GM20000 (cell line): ENCODE measurements around the gene TFAP2B.

Experiments
- DNase-seq: peaks from one replicate; pipeline ENCODE4 v3.0.0; 2012; ENCODE audit warnings: low spot score
- TF ChIP-seq, protein P1 (sequence below): IDR thresholded peaks from 2 replicates; pipeline ENCODE4 v1.5.1; 2012; ENCODE audit warnings: mild to moderate bottlenecking, control low read depth; ENCODE audit errors: extremely low read depth, missing control alignments

The TFAP2B gene

DNA sequence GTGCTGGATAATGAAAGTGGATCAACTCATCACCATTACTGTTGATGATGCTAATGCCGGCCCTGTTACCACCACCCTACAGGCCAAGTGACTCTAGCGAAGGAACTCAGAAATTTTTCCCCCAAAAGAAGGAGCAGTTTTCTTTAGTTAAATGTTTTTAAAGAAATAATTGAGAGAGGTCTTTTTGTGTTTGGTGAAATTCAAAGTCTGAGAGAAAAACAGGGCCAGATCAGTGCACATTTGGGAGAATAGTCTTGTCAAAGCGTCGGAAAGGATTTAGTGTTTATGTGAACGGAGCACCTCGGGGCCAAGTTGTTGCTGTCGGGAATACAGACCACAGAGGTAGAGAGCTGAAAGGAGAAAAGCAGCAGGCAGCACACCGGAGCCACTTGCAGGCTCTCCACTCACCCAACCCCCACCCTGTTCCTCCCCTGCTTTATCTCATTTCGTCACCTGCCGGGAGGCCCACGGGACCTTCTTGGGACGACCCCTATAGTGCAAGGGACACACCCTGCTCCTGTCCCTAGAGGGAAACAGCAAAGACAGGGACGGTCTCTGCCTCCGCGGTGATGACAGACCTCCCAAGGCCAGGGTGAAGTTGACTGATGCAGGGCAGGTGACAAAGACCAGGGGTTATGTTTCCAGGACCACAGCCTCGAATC lies 6.8 kb downstream of the TFAP2B start:
- TF ChIP-seq, protein P1, sequence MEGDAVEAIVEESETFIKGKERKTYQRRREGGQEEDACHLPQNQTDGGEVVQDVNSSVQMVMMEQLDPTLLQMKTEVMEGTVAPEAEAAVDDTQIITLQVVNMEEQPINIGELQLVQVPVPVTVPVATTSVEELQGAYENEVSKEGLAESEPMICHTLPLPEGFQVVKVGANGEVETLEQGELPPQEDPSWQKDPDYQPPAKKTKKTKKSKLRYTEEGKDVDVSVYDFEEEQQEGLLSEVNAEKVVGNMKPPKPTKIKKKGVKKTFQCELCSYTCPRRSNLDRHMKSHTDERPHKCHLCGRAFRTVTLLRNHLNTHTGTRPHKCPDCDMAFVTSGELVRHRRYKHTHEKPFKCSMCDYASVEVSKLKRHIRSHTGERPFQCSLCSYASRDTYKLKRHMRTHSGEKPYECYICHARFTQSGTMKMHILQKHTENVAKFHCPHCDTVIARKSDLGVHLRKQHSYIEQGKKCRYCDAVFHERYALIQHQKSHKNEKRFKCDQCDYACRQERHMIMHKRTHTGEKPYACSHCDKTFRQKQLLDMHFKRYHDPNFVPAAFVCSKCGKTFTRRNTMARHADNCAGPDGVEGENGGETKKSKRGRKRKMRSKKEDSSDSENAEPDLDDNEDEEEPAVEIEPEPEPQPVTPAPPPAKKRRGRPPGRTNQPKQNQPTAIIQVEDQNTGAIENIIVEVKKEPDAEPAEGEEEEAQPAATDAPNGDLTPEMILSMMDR = no peak
- no peak for DNase-seq

DNA sequence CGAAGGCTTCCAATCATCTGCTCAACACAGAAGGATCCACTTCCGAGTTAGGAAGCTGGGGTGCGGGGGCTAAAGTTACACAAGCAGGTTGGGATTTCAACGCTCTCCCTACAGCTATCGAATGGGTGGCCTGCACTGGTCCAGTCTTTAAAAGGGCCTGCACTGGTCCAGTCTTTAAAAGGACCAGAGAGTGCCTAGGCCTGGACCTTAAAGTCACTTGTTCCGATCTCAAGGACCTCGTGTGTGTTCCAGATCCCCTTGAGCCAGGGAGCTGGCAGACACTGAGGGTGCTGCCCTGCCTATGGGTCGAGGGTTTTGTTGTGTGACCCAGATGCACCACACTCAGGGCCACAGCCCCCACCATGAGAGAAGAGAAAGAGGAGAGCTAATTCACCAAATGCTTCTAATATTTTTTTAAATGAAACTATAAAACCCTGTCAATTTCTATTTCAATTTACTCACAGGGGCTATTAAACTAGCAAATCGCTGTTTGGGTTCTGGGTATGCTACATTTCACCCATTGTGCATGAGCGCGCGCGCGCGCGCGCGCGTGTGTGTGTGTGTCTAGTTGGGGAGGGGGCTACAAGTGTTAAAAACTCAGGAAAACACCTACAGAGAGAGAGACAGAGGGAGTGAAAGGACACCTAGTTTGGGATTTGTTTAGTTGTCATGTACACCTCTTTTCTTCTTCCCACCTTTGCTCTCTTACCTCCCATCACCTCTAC lies 7.5 kb downstream of the TFAP2B start:
- TF ChIP-seq, protein P1 = no peak
- DNase-seq = no peak

DNA sequence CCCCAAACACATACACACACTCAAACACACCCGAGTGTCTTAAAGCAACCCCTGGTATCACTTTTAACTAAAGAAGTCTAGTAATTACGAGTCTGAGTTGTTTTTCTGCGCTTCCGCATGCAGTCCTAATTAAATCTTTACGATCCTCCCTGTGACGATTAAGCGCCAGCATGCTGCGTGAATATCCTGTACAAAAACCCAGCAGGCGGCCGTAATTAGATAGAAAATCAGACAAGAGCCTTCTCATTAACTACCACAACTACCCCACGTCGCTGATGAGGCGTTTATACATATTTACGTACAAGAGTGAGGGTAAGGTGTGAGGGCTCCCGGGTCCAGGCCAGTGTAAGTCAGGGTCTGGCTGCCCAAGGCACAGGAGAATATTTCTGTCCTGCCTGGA lies 8.1 kb downstream of the TFAP2B start:
- no peak for DNase-seq
- TF ChIP-seq, protein P1 = no peak

DNA sequence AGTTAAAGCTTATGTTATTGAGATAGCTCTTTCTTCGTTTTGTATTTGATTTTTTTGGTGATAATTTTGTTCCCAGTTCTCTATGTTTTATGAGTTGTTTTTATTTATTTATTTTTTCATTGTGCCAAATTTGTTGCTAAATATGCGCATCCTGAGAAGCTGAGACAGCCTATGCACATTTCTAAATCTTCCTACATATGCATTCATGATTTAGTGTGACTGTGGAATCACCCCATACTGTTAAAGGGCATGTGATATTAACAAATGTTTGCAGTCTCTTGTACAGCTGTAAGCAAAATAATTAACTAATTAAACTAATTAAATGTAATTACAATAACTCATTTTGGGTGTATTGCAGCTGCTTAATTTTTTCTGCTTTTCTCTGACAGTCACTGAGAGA lies 10.4 kb downstream of the TFAP2B start:
- TF ChIP-seq, protein P1 = no peak
- no peak for DNase-seq

DNA sequence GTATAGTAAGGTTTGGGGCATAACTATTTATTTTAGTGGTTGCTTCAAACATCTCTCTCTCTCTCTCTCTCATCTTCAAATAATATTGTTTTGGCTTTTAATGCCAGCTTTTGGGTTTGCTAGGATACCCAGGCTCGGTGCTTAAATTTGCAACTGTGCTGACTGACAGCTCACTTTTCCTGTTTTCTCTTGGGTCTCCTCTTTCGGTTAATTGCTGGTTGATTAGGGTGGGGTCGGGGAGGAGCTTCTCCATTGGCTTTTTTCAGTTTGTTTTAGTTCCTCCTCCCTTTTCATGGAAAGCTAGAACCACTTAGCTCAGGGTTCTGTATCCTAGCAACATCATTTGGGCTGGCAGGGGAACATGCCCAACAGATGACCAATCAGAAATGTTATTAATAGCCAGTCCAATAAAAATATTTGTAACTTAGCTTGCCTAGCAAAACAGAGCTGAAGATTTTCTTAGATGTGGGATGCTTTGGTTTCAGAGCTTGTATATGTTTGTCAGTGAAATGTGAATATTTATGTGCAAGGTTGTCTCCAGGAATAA lies 11.3 kb downstream of the TFAP2B start:
- no peak for DNase-seq
- TF ChIP-seq, protein P1 = no peak

DNA sequence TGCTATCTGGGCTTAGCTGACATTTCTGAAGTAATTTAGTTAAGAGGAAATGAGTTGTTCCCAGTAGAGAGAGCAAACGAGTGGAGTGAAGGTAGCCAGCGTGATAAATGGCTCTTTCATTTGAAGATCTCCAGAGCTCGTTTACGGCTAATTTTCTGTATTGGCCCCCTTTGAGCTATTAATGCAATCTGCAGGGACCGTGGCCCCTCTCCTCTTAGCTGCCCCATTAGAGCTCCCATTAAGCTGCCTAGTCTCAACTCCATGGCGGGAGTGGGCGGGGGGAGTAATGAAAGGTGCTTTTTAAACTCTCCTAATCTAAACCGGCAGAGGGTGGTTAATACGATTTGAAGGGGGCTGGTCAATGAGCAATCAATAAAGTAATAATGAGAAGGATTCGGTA lies 12.5 kb downstream of the TFAP2B start:
- no peak for DNase-seq
- TF ChIP-seq, protein P1 = no peak

DNA sequence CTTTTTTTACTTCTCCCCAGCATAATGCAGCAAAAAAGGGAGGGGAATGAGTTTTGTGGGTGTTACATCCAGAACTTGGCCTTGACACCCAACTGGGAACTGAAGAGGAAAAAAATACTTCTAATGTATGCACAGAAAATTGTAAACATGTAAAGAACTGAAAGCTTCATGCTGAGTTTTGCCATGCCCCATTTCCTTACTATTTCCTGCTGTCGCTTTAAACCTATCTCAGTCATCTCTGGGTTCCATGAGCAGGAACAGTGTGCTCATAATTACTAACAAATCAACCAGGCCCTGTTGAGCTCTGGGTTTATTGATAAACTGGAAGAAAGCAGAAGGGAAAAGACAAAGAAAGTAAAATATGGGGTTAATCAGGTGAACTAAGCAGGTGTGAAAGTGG lies 14.2 kb downstream of the TFAP2B start:
- DNase-seq = no peak
- TF ChIP-seq, protein P1 = no peak
